Measurements from ENCODE around the gene FGF21.

The FGF21 gene

GRCh38 chr19:48799358-48800300 lies 44.3 kb downstream of the FGF21 start:
- DNase-seq (ENCODE audit: insufficient read length) (no peak), FAIRE-seq (no peak)
- TF ChIP-seq TAF1 (IDR thresholded peaks at IDR 0.05; ENCODE audit: borderline replicate concordance, low read depth, low read length): no peak
- TF ChIP-seq POLR2AphosphoS5 (IDR thresholded peaks at IDR 0.05; ENCODE audit: low read depth, low read length): no peak
- no peak for TF ChIP-seq POLR2A (IDR thresholded peaks at IDR 0.05; ENCODE audit: low read depth, low read length)

GRCh38 chr19:48802623-48803022 lies 47.3 kb downstream of the FGF21 start:
- DNase-seq (ENCODE audit: insufficient read length) (no peak), FAIRE-seq (no peak)
- TF ChIP-seq POLR2AphosphoS5 (IDR thresholded peaks at IDR 0.05; ENCODE audit: low read depth, low read length) (no peak), TAF1 (IDR thresholded peaks at IDR 0.05; ENCODE audit: borderline replicate concordance, low read depth, low read length) (no peak), POLR2A (IDR thresholded peaks at IDR 0.05; ENCODE audit: low read depth, low read length) (no peak)

GRCh38 chr19:48804496-48804895 lies 49.2 kb downstream of the FGF21 start:
- no peak for TF ChIP-seq POLR2A (IDR thresholded peaks at IDR 0.05; ENCODE audit: low read depth, low read length)
- TF ChIP-seq POLR2AphosphoS5 (IDR thresholded peaks at IDR 0.05; ENCODE audit: low read depth, low read length): no peak
- no peak for TF ChIP-seq TAF1 (IDR thresholded peaks at IDR 0.05; ENCODE audit: borderline replicate concordance, low read depth, low read length)
- DNase-seq (ENCODE audit: insufficient read length) (no peak), FAIRE-seq (no peak)

GRCh38 chr19:48805452-48805851 lies 50.1 kb downstream of the FGF21 start:
- DNase-seq (ENCODE audit: insufficient read length) (no peak), FAIRE-seq (no peak)
- no peak for TF ChIP-seq TAF1 (IDR thresholded peaks at IDR 0.05; ENCODE audit: borderline replicate concordance, low read depth, low read length)
- no peak for TF ChIP-seq POLR2AphosphoS5 (IDR thresholded peaks at IDR 0.05; ENCODE audit: low read depth, low read length)
- no peak for TF ChIP-seq POLR2A (IDR thresholded peaks at IDR 0.05; ENCODE audit: low read depth, low read length)

GRCh38 chr19:48806518-48806817 lies 51.1 kb downstream of the FGF21 start:
- no peak for DNase-seq (ENCODE audit: insufficient read length)
- peak; percentile 17 for FAIRE-seq
- TF ChIP-seq TAF1 (IDR thresholded peaks at IDR 0.05; ENCODE audit: borderline replicate concordance, low read depth, low read length) (no peak), POLR2AphosphoS5 (IDR thresholded peaks at IDR 0.05; ENCODE audit: low read depth, low read length) (no peak), POLR2A (IDR thresholded peaks at IDR 0.05; ENCODE audit: low read depth, low read length) (no peak)

- TF ChIP-seq POLR2AphosphoS5 (IDR thresholded peaks at IDR 0.05; ENCODE audit: low read depth, low read length) (no peak), TAF1 (IDR thresholded peaks at IDR 0.05; ENCODE audit: borderline replicate concordance, low read depth, low read length) (no peak), POLR2A (IDR thresholded peaks at IDR 0.05; ENCODE audit: low read depth, low read length) (no peak)
- DNase-seq (ENCODE audit: insufficient read length) (peak; percentile 59), FAIRE-seq (no peak)
These were observed 51.7 kb downstream of the FGF21 start for GRCh38 chr19:48806818-48807589.

GRCh38 chr19:48807590-48808308 lies 52.4 kb downstream of the FGF21 start:
- TF ChIP-seq POLR2AphosphoS5 (IDR thresholded peaks at IDR 0.05; ENCODE audit: low read depth, low read length): no peak
- TF ChIP-seq POLR2A (IDR thresholded peaks at IDR 0.05; ENCODE audit: low read depth, low read length): no peak
- no peak for TF ChIP-seq TAF1 (IDR thresholded peaks at IDR 0.05; ENCODE audit: borderline replicate concordance, low read depth, low read length)
- FAIRE-seq: no peak
- no peak for DNase-seq (ENCODE audit: insufficient read length)

All from GM12892 (cell line).